ENCODE results near the gene ENG. TPM values are rescaled to one million over a fixed set of nuclear protein-coding genes. Genes with fewer than 3 reads are reported as not detected.

The ENG gene
- total RNA-seq = 5.0 and 10.6 TPM in 2 replicates

DNA sequence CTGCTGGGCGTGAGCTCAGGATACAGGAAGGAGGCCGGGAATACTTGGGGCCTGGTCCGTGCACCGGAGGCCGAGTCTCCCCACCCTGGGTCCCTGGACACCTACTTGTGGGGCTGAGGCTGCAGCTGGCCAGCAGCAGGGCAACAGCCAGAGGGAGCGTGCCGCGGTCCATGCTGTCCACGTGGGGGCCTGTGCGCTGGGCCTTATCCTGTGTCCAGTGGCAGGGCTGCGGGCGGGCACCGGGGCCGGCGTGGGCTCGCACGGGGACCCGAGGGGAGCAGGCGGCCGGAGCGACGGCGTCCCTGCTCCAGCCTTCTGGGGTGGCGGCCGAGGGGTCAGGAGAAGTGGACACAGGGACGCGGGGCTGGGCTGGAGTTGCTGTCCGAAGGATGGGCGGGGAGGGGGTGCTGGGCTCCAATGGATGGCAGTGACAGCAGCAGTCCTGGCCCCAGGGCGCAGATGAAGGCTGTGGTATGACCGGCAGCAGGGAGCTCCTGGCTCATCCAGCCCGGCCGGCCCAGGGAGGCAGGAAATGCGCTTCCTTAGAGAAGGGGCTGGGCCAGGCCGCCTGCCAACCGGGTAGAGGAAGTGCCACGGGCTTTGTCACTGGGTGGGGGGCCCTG lies at the start of gene ENG:
Gene ENG, minus strand, starts transcription at position 475 of the 623 bp plus-strand sequence. Its CDS starts 303 bp downstream, at position 172.
- H3K4me3 ChIP-seq (ENCODE audit: low read depth, low read length) = peak within 1 kb of the TSS; percentile 54
- no peak for TF ChIP-seq CTCF (conservative IDR thresholded peaks at IDR 0.05; ENCODE audit: low read depth, low read length)
- DNase-seq (ENCODE audit: low read depth) = no peak

DNA sequence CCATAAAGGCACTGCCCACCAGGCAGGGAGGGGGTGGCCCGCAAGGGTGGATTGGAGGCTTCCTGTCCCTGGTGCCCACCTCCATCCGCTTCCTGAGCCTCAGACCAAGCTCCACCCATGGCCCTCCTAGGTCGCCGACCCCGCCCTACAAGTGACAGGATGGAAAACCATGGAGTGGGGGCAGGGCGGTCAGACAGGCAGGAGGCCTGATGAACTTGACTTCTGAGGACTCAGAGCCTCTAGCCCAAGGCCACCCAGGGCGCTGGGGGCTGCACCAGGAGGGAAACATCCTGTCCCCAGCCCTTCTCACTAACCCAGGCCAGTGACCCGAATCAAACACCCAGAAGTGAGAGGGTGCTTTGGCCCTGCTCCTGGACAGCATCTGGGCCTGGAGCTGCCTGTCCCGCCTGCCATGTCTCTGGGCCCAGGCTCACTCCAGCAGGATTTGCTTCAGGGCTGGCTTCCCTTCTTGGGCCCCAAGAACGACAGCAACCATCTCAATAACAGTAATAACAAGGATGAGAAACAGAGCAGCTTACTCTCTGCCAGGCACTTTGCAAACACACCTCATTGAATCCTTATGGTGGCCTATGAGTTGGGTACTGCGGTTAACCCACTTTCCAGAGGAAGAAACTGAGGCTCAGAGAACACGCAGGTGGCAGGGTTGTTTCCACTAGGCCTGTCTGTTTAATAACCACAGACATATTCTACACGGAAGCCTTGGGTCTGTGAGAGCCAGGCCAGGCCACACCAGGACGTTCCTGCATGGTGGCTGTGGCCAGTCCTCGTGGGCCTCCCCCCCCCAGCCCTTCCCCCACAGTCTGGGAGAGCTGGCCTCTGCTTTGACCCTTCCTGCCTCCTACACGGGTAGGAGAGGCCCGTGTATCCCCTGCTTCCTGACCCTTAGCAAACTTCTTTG lies 49.4 kb upstream of the ENG start:
- DNase-seq (ENCODE audit: low read depth) = no peak
- no peak overlapping the region for H3K4me3 ChIP-seq (ENCODE audit: low read depth, low read length)
- no peak for TF ChIP-seq CTCF (conservative IDR thresholded peaks at IDR 0.05; ENCODE audit: low read depth, low read length)

- DNase-seq (ENCODE audit: low read depth) = no peak
- TF ChIP-seq CTCF (conservative IDR thresholded peaks at IDR 0.05; ENCODE audit: low read depth, low read length) = no peak
These were observed 44.9 kb upstream of the ENG start, which contains the start of gene ST6GALNAC6 for GRCh38 chr9:127899128-127899943. TSS of gene ST6GALNAC6 (minus strand) at chr9:127899603. CDS start at chr9:127897981, 1,622 bp downstream.

DNA sequence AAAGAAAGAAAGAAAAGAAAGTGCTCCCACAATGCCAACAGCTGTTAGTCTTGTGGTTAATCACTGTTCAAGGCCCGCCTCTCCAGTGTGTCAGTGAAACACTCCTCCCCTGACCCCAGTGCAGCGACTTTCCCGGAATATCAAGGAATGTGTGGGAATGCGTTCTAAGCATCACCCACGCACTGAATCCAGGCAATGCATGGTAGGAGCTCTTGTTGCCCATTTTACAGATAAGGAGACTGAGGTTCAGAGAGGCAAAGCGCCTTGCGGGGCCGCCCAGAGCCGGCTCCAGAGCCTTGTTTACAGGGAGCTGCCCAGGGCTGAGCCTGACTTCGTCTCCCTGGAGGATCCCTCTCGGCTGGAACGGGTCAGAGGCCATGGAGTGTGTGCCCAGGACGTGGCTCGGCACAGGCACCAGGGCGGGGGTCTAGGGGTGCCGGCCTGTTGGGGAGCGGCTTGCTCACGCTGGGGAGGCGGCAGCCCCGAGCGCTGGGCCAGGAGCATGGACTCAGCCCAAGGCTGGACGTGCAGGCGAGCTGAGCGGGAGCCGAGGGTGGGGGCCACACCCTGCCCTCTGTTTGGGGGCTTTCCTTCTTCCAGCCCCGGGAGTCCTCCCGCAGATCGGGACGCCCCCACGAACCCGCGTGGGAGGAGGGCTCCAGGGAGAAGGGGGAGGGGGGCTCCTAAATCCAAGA lies 44.1 kb upstream of the ENG start:
- peak; percentile 68 for DNase-seq (ENCODE audit: low read depth)
- no peak for TF ChIP-seq CTCF (conservative IDR thresholded peaks at IDR 0.05; ENCODE audit: low read depth, low read length)
- H3K4me3 ChIP-seq (ENCODE audit: low read depth, low read length) = peak overlapping the region; percentile 96

More at GRCh38 chr9:127899128-127899943, 44.9 kb upstream of the ENG start, which contains the start of gene ST6GALNAC6:
- H3K4me3 ChIP-seq (ENCODE audit: low read depth, low read length) = peak within 1 kb of the TSS; percentile 96

DNA sequence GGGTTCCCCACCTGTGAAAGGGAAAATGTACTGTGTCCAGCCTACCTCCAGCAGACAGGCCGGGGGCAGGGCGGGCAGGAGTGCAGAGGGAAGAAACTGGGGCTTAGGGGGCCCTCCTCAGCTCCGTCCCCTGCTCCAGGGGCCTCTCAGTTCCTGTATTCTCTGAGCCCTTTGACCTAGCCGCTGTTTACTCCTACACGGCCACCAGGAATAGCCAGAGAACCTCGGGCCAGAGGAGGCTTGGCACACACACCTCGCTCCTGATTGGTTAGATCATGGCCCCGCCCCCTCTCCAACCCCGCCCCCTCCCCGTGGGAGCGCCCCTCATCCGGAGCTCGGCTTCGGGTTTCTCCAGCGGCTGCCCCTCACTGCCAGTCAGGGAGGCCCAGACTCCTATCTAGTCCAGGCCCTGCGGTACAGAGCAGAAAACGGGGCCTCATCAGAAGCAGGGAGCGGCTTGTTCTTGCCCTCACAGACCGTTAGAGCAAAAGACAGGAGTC lies 42.8 kb upstream of the ENG start:
- no peak for DNase-seq (ENCODE audit: low read depth)
- H3K4me3 ChIP-seq (ENCODE audit: low read depth, low read length) = no peak overlapping the region
- no peak for TF ChIP-seq CTCF (conservative IDR thresholded peaks at IDR 0.05; ENCODE audit: low read depth, low read length)

Data from epithelial cell of proximal tubule (primary cell).